Activated CD8-positive, alpha-beta memory T cell treated with anti-CD3 and anti-CD28 coated beads for 36 hours (primary cell): ENCODE results near the gene AQP10. TPM values are rescaled to one million over a fixed set of nuclear protein-coding genes. Genes with fewer than 3 reads are reported as not detected.
"Not testable (repeated sequence)": the region's sequence is repeated elsewhere in the genome, so short reads cannot be mapped to it uniquely, and the experiment has no call there.

Experiments
- CTCF ChIA-PET: fragments of 350-600 bp; sonication (Branson Sonifier 250); formaldehyde crosslinking; loops from one replicate; lab custom pipeline; 2021; ENCODE audit warnings: antibody characterized with exemption; lab: Charles Lee
- POLR2A ChIA-PET: fragments of 350-600 bp; sonication (Branson Sonifier 250); formaldehyde crosslinking; loops from one replicate; lab custom pipeline; 2021; ENCODE audit warnings: antibody characterized with exemption; lab: Charles Lee
- total RNA-seq, 2 experiments: library from RNA; stranded (reverse); gene quantifications; one replicate each; pipeline ENCODE4 v1.2.3, GENCODE V29; 2021

The AQP10 gene
- total RNA-seq, 2 experiments from 2014 or later, result not detected

DNA sequence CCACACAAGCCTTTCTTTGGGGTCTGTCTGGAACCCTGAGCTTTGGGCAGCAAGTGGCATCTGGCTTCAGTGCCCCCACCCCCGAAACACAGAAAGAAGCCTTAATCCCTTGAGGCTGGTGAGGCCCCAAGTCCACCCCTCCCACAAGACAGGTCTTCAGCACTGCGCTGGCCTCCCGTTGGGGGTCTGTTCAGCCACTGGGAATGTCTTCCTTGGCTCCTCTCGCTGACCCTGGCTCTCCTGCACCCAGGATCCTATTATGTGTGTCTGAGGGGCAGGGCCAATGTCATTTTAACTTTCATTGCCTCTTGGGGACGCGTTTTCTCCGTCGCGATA lies 31.3 kb downstream of the AQP10 start:
- POLR2A ChIA-PET, result interaction anchor here (1.2 kb wide), 1 partner anchor 34 kb away, joined by 4 read pairs; no protein-coding TSS in a partner anchor
- CTCF ChIA-PET, result interaction anchor here (2.0 to 2.8 kb wide), 2 partner anchors 55 to 194 kb away, joined by 4 to 11 read pairs; no protein-coding TSS in a partner anchor

DNA sequence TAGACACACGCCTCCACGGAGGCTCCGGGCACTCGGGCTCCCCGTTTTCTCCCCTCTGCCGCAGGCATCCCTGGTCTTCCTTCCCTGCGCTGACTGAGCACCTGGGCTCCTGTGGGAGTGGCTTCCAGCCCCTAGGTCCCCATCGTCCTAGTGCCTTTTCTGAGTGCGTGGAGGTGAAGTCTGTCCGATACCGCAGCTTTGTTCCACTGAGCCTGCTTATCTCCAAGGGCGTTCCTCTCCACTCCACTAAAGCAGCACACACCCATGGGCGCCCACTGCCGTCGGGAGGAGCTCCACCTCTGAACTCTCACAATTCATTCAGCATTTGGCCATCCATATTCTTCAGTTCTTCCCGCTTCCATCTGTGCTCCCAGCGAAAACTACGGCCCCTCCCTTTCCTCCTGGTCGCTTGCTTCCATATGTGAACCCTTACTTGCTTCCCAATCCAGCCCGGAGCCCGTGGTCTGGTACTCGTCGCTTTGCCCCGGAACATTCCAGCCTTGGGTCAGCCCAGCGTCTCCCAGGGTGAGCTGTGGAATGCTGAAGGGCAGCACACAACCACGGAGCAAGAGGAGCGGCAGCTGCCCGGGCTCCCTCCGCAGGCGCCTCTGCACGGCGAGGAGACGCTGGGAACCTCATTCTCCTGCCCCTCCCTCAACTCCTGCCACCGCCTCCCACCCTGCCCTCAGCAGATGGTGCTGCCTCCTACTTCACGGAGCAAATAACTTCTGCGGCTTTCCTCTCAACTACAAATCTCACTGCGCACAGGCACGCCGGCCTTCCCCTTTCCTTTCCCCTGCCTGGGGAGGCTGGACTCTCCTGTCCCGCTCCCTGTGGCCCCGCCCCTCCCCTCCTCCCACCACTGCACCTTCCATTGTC lies 31.9 kb downstream of the AQP10 start:
- POLR2A ChIA-PET, result interaction anchor here (1.2 kb wide), 1 partner anchor 34 kb away, joined by 4 read pairs; no protein-coding TSS in a partner anchor
- CTCF ChIA-PET, result interaction anchor here (1.4 to 2.8 kb wide), 4 partner anchors 51 to 194 kb away, joined by 3 to 11 read pairs (median 4); no protein-coding TSS in a partner anchor

DNA sequence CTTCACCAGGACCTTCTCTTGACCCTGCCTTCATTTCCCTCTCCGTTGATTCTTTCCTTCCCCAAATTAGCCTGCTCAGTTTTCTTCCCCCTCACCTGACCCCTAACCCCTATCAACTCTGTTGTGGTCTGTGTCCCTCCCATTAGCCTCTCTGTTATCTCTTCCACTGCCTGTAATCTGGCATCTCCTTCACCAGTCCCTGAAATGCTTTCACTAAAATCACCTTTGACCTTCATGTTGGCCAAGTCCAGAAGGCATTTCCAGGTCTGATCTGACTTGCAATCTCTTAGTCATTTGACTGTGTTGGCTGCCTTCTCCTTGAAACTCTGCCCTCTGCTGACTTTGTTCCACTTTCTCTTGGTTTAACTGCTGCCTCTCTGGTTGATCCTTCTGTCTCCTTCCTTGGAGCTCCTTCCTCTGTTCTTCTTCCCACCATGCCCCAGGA lies 32.6 kb downstream of the AQP10 start:
- ChIA-PET CTCF (interaction anchor here (0.7 to 2.8 kb wide), 4 partner anchors 50 to 193 kb away, joined by 3 to 11 read pairs (median 4); no protein-coding TSS in a partner anchor), POLR2A (no interaction called here)

DNA sequence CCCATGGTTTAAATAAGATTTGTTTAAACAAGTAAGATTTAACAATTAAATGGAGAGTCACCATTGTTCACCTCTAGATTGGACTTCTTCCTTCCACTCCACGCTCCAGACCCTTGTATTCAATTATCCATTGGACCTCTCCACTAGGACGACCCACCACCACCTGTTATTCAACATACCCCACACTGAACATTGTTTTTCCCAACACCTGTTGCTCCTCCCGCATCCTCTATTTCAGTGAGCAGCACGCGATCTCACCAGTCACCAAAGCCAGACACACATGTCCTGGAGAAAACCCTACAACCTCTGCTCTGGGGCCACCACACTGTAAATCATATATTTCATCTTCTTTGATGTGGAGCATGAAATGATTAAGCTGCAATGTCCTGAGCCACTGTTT lies 33.1 kb downstream of the AQP10 start:
- POLR2A ChIA-PET, result no interaction called here
- CTCF ChIA-PET, result interaction anchor here (0.5 to 2.8 kb wide), 6 partner anchors 37 to 816 kb away, joined by 3 to 11 read pairs (median 3); no protein-coding TSS in a partner anchor

DNA sequence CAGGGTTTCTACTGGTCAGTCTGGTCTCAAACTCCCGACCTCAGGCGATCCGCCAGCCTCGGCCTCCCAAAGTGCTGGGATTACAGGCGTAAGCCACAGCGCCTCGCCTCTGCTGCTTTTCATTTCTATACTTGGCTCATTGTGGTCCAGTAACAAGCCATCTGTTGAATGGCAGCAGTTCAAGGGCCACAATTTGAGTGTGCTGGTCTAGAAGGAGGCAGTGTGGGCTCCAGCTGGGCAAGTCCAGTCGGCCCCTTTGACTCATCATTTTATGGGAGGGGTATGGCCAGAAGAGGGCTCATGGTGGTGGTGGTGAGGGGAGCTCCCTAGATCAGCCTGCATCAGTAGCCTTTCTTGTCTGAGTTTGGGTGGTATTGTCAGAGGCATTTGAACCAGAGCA lies 37.6 kb downstream of the AQP10 start:
- ChIA-PET CTCF (no interaction called here), POLR2A (no interaction called here)

DNA sequence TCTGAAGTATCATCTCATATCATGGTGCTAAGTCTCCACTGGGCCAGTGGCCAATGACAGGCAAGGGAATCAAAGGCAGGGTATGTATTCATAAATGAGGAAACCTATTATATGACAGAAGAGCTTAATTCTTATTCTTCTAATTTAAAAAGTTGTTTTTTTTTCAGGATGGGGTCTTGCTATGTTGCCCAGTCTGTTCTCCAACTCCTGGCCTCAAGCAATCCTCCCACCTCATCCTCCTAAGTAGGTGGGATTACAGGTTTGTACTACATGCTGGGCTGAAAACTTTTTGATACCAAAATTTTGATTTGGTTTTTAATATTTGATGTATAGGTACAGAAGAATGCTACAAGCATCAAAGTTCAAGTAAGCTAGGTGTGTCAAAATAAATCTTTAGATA lies 39.4 kb downstream of the AQP10 start:
- ChIA-PET CTCF (interaction anchor here (0.6 kb wide), 1 partner anchor 729 kb away, joined by 4 read pairs; no protein-coding TSS in a partner anchor), POLR2A (interaction anchor here (0.6 kb wide), 1 partner anchor 40 kb away, joined by 3 read pairs; no protein-coding TSS in a partner anchor)

DNA sequence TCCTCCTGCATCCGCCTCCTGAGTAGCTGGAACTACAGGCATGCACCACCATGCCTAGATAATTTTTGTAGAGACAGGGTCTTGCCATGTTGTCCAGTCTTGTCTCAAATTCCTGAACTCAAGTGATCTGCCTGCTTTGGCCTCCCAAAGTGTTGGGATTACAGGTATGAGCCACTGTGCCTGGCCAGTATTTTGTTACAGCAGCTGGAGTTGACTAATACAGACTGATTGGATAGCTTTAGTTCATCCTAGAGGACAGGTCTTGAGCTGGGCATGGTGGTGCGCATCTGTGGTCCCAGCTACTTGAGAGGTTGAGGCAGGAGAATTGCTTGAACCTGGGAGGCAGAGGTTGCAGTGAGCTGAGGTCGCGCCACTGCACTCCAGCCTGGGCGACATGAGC lies 40.0 kb downstream of the AQP10 start:
- ChIA-PET POLR2A (interaction anchor here (0.6 kb wide), 2 partner anchors 41 to 79 kb away, joined by 3 read pairs; no protein-coding TSS in a partner anchor), CTCF (interaction anchor here (0.6 to 1.2 kb wide), 2 partner anchors 26 to 729 kb away, joined by 4 read pairs; no protein-coding TSS in a partner anchor)

DNA sequence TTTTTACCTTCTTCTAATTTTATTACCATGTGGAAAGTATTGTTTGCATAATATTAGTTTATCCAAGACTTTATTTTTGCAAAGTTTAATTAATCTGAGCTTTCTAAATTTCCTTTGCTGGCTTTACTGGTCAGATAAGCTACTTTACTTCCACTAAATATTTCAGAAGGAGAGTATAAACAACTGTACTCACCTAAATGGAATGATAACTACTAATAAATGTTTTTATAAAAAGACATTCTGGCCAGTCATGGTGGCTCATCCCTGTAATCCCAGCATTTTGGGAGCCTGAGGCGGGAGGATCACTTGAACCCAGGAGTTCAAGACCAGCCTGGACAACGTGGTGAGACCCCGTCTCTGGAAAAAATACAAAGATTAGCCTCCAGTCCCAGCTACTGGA lies 40.5 kb downstream of the AQP10 start:
- ChIA-PET CTCF (interaction anchor here (1.2 kb wide), 1 partner anchor 26 kb away, joined by 4 read pairs; no protein-coding TSS in a partner anchor), POLR2A (interaction anchor here (0.6 kb wide), 2 partner anchors 78 to 182 kb away, joined by 3 read pairs; no protein-coding TSS in a partner anchor)

DNA sequence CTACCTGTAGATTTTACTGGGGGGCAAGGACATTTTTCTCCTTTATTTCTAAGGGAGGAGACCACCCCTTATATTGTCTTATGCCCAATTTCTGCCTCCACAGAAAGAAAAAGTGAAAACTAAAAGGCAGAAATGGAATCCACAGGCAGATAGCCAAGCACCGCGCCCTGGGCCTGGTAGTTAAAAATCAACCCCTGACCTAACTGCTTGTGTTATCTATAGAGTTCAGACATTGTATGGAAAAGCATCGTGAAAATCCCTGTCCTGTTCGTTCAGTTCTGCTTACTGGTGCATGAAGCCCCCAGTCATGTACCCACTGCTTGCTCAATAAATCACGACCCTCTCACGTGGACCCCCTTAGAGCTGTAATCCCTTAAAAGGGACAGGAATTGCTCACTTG lies 50.5 kb downstream of the AQP10 start:
- ChIA-PET POLR2A (interaction anchor here (0.6 kb wide), 1 partner anchor 196 kb away, joined by 4 read pairs; the partner anchor contains the start of gene CHRNB2), CTCF (interaction anchor here (0.7 kb wide), 1 partner anchor 110 kb away, joined by 3 read pairs; no protein-coding TSS in a partner anchor)

DNA sequence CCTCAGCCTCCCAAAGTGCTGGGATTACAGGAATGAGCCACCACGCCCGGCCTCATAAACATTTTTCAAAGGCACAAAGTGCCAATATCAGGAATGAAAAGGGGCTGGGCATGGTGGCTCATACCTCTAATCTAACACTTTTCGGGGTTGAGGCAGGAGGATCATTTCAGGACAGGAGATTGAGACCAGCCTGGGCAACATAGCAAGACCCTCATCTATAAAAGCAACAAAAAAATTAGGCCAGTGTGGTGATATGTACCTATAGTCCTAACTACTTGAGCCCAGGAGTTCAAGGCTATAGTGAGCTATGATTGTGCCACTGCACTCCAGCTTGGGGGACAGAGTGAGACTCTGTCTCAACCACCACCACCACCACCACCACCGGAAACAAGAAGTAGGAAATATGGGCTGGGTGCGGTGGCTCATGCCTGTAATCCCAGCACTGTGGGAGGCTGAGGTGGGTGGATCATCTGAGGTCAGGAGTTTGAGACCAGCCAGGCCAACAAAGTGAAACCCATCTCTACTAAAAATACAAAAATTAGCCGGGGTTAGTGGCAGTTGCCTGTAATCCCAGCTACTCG lies 53.0 kb downstream of the AQP10 start:
- CTCF ChIA-PET, result interaction anchor here (1.5 kb wide), 1 partner anchor 39 kb away, joined by 4 read pairs; no protein-coding TSS in a partner anchor
- POLR2A ChIA-PET, result not testable (repeated sequence)

Other genes starting within 250 kb of the AQP10 start
- under 1 TPM in 1 of 2 experiments, not detected in 1; 0.04 TPM for gene NUP210L, start 166.0 kb upstream of the AQP10 start, total RNA-seq
- gene TPM3, start 129.0 kb upstream of the AQP10 start, total RNA-seq, result 100 to 1,000 TPM; 796 to 807 TPM
- gene CFAP141, start 114.8 kb upstream of the AQP10 start, total RNA-seq, result not detected
- gene UBAP2L, start 100.1 kb upstream of the AQP10 start, total RNA-seq, result 100 to 1,000 TPM; 267 to 272 TPM
- 100 to 1,000 TPM; 173 to 176 TPM for gene HAX1, start 48.5 kb upstream of the AQP10 start, total RNA-seq
- gene ATP8B2, start 4.4 kb downstream of the AQP10 start, total RNA-seq, result 10 to 100 TPM; 73.1 to 74.9 TPM
- 1 to 10 TPM; 1.0 to 1.5 TPM for gene IL6R, start 84.2 kb downstream of the AQP10 start, total RNA-seq
- gene TDRD10, start 181.1 kb downstream of the AQP10 start, total RNA-seq, result not detected
- not detected for gene SHE, start 181.3 kb downstream of the AQP10 start, total RNA-seq
- gene UBE2Q1, start 237.6 kb downstream of the AQP10 start, total RNA-seq, result 10 to 100 TPM; 84.7 to 89.7 TPM
- gene CHRNB2, start 246.7 kb downstream of the AQP10 start, total RNA-seq, result under 1 TPM; 0.06 to 0.10 TPM